Hepatocyte (in vitro differentiated cells): ENCODE results near the gene ZNF804B.

Source experiments
- CTCF ChIP-seq: fragments of 200-600 bp; sonication (generic); IDR thresholded peaks from 2 replicates; pipeline ENCODE4 v1.5.1; 2016; ENCODE audit warnings: antibody characterized with exemption, mild to moderate bottlenecking; ENCODE audit not compliant: poor library complexity
- EZH2 ChIP-seq: fragments of 200-600 bp; sonication (generic); IDR thresholded peaks from 2 replicates; pipeline ENCODE4 v1.6.1; 2016; ENCODE audit warnings: antibody characterized with exemption, mild to moderate bottlenecking, borderline replicate concordance
- EZH2phosphoT487 ChIP-seq: fragments of 200-600 bp; sonication (generic); IDR thresholded peaks from one replicate; pipeline ENCODE4 v1.6.1; 2018; ENCODE audit warnings: antibody characterized with exemption, mild to moderate bottlenecking, low read depth, moderate library complexity; ENCODE audit not compliant: unreplicated experiment, severe bottlenecking

GRCh38 chr7:88760136-88760515, 626 bp downstream of the ZNF804B start:
- TF ChIP-seq CTCF, result no peak
- TF ChIP-seq EZH2, result no peak
- TF ChIP-seq EZH2phosphoT487, result no peak
